UCSD-AML1 (cell line): Measurements from ENCODE around the gene SLC66A1.

Experiments used
- DNase-seq: peaks from one replicate; lab custom pipeline; 2025; ENCODE audit not compliant: unreplicated experiment; lab: John Stamatoyannopoulos, UW

SLC66A1 gene

GRCh38 chr1:19324665-19324990 lies 12.5 kb downstream of the SLC66A1 start:
- DNase-seq: no peak

DNA sequence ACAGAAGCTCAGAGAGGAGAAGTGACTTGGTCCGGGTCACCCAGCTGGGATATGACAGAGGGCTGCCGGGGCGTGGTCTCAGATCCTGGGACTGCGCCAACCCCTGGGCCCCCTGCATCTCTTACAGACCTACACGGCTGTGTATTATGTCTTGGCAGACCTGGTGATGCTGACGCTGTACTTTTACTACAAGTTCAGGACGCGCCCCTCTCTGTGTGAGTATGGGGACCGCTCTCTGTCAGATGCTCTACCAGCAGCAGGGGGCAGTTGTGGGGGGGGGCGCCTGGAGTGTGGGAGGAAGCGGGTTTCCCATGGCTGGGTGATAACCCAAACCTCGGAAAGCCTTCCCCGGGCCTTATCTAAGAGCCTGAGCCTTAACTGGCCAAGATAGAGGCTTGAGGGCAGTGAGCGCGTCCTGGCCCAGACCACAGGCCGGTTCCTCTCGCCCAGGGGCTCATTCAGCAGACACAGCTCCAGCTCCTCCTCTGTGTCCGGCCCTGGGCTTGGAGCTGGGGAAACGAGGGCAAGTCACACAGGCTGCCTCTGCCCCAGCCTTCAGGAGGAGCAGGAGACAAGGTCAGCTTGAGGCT lies 13.3 kb downstream of the SLC66A1 start:
- peak; percentile 74 for DNase-seq

- peak; percentile 61 for DNase-seq
Observed at GRCh38 chr1:19325958-19326747, 14.0 kb downstream of the SLC66A1 start.

DNA sequence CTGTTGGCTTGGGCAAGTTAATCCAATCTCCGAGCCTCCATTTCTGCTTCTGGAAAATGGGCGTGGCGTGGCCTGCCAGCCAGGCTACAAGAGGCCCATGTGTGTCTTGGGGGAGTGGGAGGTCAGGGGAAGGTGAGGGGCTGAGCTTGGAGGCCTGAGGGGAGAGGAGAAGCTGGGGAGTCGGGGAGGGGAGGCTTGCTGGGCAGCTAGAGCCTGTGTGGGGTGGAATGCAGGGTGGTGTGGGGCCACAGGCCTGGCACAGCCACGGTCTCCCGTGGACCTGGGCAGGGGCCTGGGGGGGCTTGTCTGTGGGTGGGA lies 14.6 kb downstream of the SLC66A1 start:
- no peak for DNase-seq

DNA sequence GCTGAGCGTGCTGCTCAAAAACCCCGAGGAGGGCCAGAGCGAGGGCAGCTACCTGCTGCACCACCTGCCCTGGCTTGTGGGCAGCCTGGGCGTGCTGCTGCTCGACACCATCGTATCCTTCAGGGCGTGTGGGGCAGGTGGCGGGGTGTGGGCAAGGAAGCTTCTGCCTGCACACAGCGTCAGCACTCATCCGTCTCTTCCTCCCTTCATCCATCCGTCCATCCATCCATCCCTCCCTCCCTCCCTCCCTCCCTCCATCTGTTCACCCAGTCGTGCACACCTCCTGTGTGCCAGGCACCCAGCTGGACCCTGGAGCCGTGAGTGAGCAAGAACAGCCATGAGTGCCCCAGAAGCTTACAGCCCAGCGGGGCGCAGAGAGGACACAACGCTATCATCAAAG lies 15.2 kb downstream of the SLC66A1 start:
- DNase-seq: no peak

GRCh38 chr1:19327736-19328135 lies 15.6 kb downstream of the SLC66A1 start:
- DNase-seq: no peak

- DNase-seq: no peak
Observed at GRCh38 chr1:19328486-19328885, 16.4 kb downstream of the SLC66A1 start.

- no peak for DNase-seq
Observed at GRCh38 chr1:19329188-19329587, 17.1 kb downstream of the SLC66A1 start.

GRCh38 chr1:19329611-19330010 lies 17.5 kb downstream of the SLC66A1 start:
- DNase-seq: no peak

DNA sequence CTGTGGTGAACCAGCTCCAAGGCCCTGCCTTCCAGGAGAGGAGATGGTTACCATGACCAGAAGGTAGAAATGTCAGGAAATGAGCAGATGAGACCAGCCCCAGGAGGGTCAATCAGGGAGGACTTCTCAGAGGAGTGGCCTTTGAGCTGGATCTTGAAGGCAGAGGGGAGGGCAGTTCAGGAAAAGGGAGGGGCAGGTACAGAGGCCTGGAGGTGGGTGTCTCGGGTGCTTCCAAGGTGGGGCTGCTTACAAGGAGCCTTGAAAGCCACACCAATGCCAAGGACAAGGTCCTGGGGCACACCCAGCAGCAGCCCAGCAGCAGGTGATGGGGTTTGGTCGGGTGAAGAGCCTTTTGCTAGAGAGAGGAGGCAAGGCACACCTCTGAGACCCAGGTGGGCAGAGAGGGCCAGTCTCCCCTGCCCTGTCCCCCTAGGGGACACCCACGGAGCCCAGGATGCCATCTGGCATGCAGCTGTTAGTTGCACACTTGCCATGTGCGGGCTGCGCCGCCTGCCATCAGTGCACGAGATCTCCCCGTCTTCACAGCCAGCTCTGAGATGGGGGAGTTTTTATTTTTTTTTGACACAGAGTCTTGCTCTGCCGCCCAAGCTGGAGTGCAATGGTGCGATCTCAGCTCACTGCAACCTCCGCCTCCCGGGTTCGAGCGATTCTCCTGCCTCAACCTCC lies 18.5 kb downstream of the SLC66A1 start:
- no peak for DNase-seq

- no peak for DNase-seq
Observed at GRCh38 chr1:19331262-19331878, 19.2 kb downstream of the SLC66A1 start.

DNA sequence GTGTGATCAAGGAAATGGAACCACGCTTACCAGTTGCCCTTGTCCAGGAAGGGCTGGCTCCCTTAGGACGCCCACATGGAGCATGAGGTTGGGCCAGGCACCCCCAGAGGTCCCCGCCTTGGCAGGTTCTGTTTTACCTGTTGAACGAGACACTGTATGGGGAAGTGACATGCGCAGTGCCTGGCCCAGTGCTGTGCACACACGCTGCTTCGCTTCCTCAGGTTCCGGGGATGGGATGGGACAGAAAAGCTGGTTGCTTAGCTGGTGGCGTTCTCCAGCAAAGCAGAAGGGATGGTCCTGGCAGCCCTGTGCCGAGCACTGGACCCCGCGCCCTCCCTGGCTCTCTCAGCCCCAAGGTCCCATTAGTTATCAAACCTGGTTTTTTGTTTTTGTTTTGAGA lies 20.7 kb downstream of the SLC66A1 start:
- DNase-seq: no peak

DNA sequence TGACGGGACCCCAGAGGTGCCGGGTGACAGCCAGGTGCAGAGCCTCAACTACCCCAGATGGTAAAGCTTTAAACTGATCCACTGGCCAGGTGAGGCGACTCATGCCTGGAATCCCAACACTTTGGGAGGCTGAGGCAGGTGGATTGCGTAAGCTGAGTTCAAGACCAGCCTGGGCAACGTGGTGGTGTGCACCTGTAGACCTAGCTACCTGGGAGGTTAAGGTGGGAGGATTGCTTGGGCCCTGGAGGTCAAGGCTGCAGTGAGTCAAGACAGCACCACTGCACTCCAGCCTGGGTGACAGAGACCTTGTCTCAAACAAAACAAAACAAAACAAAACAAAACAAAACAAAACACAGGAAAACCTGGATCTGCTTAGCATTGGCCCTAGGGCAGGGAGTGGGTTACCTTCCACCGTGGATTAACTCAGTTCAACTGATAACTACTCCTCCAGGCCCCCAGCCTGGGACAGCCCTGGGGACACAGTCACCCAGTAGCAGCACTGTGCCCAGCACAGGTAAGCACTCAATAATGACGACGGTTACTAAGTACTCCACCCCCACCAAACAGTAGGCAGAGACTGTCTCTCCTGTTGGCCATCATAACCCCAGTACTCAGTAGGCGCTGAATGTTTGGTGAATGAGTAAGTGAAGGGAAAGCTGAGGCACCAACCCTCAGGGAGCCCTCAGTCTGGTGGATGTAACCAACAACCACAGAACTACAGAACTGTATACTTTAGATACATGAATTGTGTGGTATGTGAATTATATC lies 21.6 kb downstream of the SLC66A1 start:
- no peak for DNase-seq

DNA sequence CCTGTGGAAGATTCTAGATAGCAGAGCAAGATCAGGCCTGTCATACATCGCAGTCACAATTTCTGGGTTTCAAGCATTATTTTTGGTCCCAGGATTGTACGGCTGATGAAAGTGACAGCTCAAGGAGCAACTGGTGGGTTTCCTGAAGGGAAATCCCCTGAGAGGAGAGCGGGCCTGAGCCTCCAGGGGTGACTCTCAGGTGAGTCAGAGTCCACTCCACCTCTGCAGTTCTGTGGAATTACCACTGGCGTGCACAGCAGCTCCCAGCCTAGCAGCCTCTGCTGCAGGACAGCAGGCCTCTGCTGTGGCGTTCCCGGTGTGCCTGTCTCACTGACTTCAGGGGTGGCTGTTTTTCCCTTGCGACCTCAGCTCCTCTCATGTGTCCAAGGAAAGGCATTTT lies 24.4 kb downstream of the SLC66A1 start:
- DNase-seq: no peak

GRCh38 chr1:19337289-19337688 lies 25.2 kb downstream of the SLC66A1 start:
- no peak for DNase-seq

DNA sequence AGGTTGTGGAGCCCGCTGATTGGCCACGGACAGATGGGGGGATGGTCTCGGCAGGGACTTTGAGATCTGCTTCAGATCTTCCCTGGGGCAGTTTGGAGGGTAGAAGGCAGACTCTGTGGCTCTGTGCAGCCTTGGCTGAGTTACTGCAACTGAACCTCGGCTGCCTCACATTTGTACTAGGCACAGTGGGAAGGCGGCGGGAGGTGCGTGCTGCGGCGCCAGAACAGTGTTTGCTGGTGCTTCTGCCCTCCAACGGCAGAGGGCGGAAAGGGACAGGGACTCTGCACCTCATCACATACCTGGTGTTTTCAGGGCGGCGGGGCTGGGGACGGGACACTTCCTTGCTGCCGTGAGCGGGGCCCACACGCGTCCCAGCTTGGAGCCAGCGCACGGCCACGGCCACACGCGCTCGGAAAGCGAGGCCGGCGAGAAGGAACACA lies 26.2 kb downstream of the SLC66A1 start:
- no peak for DNase-seq

GRCh38 chr1:19339214-19339861 lies 27.2 kb downstream of the SLC66A1 start:
- no peak for DNase-seq

DNA sequence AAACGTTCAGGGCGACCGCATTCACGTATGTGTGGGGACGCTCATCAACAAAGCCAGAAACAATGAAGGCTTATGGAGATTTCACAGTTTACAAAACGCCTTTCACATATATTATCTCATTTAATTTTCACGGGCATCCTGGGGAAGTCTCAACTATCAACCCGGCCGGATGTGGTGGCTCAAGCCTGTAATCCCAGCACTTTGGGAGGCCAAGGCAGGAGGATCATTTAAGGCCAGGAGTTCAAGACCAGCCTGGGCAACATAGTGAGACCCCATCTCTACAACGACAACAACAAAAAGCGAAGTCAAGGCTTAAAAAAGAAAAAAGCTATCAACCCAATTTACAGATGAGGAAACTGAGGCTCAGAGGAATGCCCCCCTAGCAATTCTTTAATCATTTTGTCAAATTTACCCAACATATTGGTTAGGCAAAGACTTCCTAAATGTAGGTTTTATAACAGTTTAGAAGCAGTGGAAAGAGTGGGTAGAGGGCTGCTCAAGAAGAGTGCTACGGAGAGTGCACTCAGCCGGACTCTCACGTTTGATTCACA lies 28.3 kb downstream of the SLC66A1 start:
- no peak for DNase-seq

GRCh38 chr1:19341201-19342061 lies 29.3 kb downstream of the SLC66A1 start:
- DNase-seq: peak; percentile 71
